ENCODE measurements around the gene FANCC.

Gene FANCC

DNA sequence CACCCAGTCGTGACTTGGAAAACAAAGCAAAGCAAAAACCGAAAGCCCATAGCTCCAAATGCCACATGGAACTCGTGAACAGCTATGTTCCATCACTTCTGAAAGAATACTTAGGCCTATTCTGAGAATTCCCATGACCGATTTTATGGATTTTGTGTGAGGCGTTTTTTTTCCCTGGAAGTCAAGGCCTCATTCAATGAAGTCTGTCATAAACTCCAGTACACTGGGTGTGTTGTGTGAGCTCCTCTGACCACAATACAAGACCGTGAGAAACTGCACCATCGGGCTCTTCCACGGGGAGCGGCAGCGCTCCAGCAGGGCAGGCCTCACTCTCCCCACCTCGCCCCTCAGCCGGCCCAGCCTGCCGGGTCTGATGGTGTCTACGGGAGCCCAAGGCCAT, 209.5 kb downstream of the FANCC start:
- TF ChIP-seq, protein P1, sequence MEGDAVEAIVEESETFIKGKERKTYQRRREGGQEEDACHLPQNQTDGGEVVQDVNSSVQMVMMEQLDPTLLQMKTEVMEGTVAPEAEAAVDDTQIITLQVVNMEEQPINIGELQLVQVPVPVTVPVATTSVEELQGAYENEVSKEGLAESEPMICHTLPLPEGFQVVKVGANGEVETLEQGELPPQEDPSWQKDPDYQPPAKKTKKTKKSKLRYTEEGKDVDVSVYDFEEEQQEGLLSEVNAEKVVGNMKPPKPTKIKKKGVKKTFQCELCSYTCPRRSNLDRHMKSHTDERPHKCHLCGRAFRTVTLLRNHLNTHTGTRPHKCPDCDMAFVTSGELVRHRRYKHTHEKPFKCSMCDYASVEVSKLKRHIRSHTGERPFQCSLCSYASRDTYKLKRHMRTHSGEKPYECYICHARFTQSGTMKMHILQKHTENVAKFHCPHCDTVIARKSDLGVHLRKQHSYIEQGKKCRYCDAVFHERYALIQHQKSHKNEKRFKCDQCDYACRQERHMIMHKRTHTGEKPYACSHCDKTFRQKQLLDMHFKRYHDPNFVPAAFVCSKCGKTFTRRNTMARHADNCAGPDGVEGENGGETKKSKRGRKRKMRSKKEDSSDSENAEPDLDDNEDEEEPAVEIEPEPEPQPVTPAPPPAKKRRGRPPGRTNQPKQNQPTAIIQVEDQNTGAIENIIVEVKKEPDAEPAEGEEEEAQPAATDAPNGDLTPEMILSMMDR (IDR thresholded peaks at IDR 0.05; ENCODE audit: control insufficient read depth, extremely low read depth, insufficient read depth), result no peak
- DNase-seq (ENCODE audit: low read depth), result no peak
- no peak overlapping the region for H3K4me3 ChIP-seq (ENCODE audit: low read depth, low read length)

DNA sequence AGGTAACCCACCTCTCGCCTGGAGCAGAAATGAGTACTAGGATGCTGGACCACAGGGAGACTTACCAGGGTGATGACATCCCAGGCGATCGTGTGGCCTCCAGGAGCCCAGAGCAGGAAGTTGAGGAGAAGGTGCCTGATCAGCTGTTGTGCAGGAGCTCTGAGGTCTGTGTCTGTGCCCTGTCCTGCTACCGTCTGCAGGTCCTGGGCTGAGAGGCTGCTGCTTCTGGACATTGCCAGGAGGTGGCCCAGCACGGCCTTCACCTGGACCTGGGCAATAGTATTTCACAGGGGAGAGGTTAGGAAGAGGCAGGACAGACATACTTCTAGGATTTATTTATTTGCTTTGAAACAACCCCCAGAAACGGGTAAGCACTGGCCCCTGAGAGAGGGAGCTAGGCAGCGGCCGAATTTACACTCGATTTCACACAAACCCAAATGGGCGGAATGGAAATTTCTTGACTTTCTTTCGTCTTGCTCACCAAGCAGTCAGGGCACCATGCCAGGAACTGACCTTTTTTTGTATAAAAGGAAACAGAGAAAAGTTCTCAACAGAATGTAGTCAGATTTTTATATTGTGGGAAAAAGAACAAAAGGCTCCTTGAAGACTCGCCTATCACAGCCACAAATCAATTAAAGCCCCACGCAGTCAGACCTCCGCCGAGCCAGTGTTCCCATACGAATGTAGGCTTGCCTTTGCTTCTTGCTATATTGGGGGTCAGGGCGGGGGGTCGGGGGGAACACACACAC, 210.3 kb downstream of the FANCC start:
- H3K4me3 ChIP-seq (ENCODE audit: low read depth, low read length), result no peak overlapping the region
- TF ChIP-seq, protein P1 (IDR thresholded peaks at IDR 0.05; ENCODE audit: control insufficient read depth, extremely low read depth, insufficient read depth), result no peak
- no peak for DNase-seq (ENCODE audit: low read depth)

DNA sequence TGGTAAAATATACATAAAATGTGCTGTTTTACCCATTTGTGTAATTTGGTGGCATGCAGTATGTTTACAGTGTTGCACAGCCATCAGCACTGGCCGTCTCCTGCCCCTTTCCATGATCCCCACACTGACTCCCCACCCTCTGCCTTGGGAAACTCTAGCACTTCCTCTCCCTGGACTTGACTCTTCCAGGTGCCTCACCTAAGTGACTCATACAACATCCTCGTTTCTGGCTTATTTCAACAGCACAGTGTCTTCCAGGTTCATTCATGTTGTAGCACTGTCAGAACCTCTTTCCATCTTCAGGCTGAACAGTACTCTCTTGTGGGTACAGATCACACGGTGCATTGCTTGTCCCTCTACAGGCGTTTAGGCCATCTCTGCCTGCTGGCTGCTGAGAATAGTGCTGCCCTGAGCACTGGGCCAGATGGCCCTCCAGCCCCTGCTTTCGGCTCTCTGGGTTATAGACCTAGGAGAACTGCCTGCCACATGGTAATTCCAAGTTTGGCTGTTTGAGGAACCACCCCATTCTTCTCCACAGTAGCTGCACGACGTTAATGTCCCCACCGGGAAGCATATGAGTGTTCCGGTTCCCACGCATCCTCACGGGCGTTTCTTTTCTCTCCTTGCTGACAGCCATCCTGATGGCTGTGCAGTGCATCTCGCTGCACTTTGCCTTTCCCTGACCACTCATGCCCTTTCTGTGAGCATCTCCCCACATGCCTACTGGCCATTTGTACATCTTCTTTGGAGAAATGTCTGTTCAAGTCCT, 211.8 kb downstream of the FANCC start:
- TF ChIP-seq, protein P1 (IDR thresholded peaks at IDR 0.05; ENCODE audit: control insufficient read depth, extremely low read depth, insufficient read depth), result no peak
- DNase-seq (ENCODE audit: low read depth), result no peak
- no peak overlapping the region for H3K4me3 ChIP-seq (ENCODE audit: low read depth, low read length)

DNA sequence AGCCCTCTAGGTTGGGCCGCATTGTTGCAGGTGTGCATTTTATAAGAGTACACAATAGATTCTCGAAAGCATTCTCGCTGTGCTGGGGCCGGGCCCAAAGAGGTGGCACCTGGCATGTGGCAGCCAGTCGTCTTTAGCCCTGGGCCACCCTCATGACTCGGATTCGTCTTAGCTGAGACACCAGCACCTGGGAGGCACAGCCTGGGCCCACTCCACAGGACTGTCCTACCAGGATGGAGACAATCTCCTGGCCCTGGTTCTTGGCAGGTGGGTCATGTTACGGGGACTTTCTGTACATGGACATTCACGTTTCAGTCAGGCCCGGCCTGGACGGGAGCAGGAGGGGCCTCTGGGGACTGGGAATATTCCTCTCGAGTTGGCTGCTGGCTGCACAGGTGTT, 212.5 kb downstream of the FANCC start:
- no peak for DNase-seq (ENCODE audit: low read depth)
- TF ChIP-seq, protein P1 (IDR thresholded peaks at IDR 0.05; ENCODE audit: control insufficient read depth, extremely low read depth, insufficient read depth), result no peak

DNA sequence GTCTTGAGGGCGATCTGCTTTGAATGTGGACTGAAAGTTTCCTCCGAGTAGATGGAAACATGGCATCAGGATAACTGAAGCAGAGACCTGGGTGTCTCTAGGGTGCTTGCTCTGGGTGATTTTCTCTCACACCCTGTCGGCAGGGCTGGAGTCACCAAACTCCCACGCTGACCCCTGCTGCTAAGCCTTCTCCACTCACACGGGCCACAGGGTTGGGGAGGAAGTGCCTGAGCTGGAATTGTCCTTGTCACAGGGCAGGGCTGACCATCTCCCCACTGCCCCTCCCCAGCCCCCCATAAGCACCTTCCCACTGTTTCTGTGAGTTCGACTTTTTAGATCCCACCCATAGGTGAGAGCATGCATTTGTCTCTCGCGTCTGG, 212.9 kb downstream of the FANCC start:
- no peak overlapping the region for H3K4me3 ChIP-seq (ENCODE audit: low read depth, low read length)
- TF ChIP-seq, protein P1 (IDR thresholded peaks at IDR 0.05; ENCODE audit: control insufficient read depth, extremely low read depth, insufficient read depth), result no peak
- no peak for DNase-seq (ENCODE audit: low read depth)

More for the DNA sequence above, 212.5 kb downstream of the FANCC start:
- no peak overlapping the region for H3K4me3 ChIP-seq (ENCODE audit: low read depth, low read length)

DNA sequence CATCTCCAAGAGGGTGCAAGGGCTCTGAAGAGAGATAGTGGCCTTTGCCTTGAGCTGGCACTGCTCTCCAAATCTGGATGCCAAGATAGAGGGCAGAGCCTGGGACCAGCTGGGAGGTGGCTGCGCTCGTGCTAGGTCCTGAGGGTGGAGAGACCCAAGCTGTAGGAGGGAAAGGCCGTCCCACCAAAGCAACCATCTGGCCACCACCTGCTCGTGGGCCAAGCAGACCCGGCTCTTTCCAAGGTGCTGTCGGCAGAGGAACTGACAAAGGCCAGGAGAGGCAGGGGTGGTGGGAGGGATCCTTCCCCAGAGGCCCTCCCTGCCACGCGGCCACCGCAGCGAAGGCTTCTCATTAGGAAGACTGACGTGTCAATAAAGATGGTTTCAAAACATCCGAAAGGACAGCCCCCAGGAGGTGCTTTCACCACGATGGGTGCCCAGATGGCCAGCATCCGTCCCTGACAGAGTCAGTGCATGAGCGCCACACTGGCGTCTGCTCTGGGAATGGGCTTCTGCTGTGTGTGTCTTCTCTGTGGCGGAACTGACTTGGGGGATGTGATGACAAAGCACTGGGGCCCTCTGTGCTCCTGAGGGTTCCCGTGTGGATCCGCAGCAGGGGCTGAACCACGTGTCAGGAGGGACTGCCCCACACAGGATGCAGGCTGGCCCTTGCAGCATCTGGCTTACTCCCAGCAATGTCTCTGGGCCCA, 213.5 kb downstream of the FANCC start:
- no peak overlapping the region for H3K4me3 ChIP-seq (ENCODE audit: low read depth, low read length)
- no peak for DNase-seq (ENCODE audit: low read depth)
- TF ChIP-seq, protein P1 (IDR thresholded peaks at IDR 0.05; ENCODE audit: control insufficient read depth, extremely low read depth, insufficient read depth), result no peak
